GM12873 (cell line): ENCODE results near the gene TIGD6.

Experiments
- TF ChIP-seq, protein P1 (sequence below): IDR thresholded peaks from 2 replicates; pipeline ENCODE4 v1.5.1; 2012; ENCODE audit warnings: low read depth, mild to moderate bottlenecking, moderate library complexity, low read length, control low read depth; ENCODE audit not compliant: insufficient read depth; ENCODE audit errors: missing control alignments

TIGD6 gene

DNA sequence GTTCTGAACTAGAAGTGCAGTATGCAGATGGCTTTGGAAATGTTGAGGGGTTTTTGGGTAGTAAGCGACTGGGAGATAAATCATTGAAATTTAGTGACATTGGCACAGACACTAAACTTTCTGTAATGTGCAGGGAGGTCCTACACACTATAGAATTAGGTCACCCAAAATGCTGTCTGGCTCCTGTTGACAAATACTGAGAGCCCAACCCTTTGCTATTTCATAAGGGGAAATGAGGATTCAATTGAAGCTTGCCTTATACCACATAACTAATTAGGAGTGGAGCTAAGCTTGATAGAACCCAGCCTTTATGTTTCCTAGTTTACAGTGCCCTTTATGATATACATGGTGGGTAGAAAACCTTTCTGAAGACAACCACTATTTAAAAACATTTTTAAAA lies 22.7 kb upstream of the TIGD6 start:
- TF ChIP-seq, protein P1, sequence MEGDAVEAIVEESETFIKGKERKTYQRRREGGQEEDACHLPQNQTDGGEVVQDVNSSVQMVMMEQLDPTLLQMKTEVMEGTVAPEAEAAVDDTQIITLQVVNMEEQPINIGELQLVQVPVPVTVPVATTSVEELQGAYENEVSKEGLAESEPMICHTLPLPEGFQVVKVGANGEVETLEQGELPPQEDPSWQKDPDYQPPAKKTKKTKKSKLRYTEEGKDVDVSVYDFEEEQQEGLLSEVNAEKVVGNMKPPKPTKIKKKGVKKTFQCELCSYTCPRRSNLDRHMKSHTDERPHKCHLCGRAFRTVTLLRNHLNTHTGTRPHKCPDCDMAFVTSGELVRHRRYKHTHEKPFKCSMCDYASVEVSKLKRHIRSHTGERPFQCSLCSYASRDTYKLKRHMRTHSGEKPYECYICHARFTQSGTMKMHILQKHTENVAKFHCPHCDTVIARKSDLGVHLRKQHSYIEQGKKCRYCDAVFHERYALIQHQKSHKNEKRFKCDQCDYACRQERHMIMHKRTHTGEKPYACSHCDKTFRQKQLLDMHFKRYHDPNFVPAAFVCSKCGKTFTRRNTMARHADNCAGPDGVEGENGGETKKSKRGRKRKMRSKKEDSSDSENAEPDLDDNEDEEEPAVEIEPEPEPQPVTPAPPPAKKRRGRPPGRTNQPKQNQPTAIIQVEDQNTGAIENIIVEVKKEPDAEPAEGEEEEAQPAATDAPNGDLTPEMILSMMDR: no peak

DNA sequence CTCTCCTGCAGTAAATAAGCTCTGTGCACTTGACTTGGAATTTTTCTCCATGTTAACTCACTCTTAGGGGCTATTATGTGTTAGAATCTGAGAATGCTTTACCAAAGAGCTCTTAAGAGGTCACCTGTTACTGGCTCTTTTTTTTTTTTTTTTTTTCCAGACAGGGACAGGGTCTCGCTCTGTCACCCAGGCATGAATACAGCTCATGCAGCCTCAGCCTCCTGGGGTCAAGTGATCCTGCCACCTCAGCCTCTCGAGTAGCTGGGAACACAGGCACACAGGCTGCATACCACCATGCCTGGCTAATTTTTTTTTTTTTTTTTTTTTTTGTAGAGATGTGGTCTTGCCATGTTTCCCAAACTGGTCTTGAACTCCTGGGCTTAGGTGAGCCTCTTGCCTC lies 22.2 kb upstream of the TIGD6 start:
- TF ChIP-seq, protein P1: no peak

DNA sequence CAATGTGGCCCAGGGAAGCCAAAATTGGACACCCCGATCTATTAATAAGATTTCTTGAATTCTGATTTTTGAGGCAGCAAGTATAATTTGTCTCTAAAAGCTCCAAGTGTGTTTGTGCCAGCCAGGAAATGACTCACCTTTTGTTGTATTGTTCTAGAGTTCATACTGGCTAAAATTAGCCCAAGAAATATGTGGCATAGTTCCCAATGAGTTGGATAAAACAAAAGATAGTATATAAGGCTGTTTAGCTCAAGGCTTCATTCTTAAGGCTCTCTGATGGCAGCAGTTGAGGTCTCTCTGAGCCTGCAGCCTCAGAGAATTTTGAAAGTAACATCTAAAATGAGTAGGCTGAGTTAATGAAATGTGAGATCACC lies 21.7 kb upstream of the TIGD6 start:
- TF ChIP-seq, protein P1: no peak

DNA sequence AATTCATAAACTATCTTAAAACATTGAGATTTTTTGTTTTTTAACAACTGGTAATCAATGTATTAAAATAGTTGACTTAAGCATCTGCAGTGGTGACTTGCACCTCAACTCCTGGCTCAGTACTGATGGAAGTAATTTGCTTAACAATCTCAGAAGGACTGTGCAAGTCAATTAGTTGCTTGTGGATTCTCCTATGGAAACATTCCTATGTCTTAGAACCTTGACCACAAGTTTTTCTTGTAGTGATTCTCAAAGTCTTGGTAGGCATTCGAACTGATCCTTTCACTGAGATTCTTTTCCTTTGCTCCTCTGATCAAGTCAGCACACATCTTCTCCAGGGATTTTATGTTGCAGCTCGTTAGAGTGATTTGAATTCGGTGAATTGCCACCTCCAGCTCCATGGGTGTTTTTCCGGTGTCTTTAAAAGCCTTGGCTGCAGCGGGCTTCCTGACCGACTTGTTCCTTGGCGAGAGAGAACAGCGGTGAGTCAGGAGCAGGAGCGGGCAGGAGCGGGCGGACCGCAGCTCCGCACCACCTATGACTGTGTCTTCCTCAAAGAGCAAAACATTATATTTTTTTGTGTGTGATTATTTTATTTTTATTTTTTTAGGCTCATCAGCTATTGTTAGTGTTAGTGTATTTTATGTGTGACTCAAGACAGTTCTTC lies 21.2 kb upstream of the TIGD6 start:
- TF ChIP-seq, protein P1: no peak

DNA sequence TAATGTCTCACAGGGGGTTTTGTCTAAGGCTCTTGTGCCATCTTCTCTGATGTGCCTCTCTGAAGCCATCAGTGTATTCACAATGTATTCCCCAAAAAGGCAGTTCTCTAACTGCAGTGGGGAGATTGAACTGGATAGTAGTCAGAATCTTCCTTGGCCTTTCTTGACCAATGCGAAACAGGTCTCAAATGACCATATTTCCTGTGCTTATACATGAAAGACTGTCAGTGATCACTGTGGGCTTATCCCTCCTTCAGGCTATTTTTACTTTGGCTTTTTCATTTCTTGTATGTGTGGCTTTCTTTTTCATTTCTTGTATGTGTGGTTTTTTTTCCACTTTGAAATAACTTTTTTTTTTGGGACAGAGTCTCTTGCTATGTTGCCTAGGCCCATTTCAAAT lies 19.8 kb upstream of the TIGD6 start:
- TF ChIP-seq, protein P1: no peak

DNA sequence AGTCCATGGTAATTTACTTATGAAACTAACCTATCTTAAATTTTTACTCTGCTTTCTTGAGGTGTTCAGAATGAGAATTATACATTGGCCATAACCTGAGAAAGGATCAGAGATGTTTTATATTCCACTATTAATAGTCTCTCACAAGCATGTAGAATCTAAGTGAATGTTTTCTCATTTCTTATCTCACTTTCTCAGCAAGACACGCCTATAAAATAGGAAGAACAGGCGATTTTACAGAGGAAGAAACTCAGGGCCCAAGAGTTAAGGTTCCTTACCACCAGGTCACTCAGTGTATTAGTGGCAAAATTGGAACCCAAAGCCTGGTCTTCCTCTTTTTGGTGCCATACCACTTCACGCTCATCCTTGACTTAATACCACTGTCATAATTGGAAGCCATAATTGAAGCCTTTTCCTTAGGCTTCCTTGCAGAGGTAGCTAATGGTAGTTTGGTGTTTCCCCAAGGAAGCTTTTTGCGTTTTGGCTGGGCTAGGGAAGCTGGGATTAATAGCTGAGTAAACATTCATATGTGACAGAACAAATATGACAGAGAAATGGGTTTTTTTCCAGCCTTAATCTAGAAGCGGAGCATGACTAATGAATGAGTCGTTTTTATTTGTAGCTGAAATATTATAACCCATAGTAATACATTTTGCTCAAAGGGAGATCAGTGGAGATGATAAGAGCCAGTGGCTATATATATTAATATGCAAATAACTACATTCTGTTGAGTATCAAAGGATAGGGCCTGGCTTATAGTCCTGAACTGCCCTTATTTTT lies 17.0 kb upstream of the TIGD6 start:
- TF ChIP-seq, protein P1: no peak

DNA sequence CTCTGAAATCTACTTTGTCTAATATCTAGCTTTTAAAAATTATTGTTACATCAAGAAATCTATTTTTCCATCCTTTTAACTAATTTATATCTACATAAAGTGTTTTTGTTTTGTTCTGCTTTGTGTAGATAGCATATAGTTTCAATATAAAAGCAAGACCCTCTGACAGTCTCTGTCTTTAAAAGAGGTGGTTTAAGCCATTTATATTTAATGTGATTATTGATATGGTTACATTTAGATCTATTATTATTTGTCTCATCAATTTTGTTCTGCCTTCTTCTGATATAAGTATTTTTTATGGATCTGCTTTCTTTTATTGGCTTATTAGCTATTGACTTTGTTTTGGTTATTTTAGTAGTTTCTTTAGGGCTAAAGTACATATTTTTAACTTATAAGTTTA lies 16.1 kb upstream of the TIGD6 start:
- TF ChIP-seq, protein P1: no peak
